NCI-H128 (cell line): ENCODE data around the gene CDKL1.

ENCODE experiments used
- DNase-seq: peaks from one replicate; lab custom pipeline; 2025; ENCODE audit not compliant: unreplicated experiment; lab: John Stamatoyannopoulos, UW

The CDKL1 gene

GRCh38 chr14:50396631-50397389 lies at the start of gene CDKL1:
Gene CDKL1, minus strand, starts transcription at chr14:50396881. Its CDS starts 1,013 bp downstream, at chr14:50395868.
- no peak for DNase-seq

GRCh38 chr14:50434528-50434927 lies 37.8 kb upstream of the CDKL1 start:
- DNase-seq, result no peak

GRCh38 chr14:50432131-50432530 lies 35.5 kb upstream of the CDKL1 start:
- DNase-seq, result no peak

- no peak for DNase-seq
Measured at GRCh38 chr14:50425816-50426215, 29.1 kb upstream of the CDKL1 start.

GRCh38 chr14:50425105-50425504 lies 28.4 kb upstream of the CDKL1 start:
- DNase-seq, result no peak

- no peak for DNase-seq
Measured at GRCh38 chr14:50423529-50423928, 26.8 kb upstream of the CDKL1 start.

GRCh38 chr14:50421499-50421898 lies 24.8 kb upstream of the CDKL1 start:
- DNase-seq, result no peak

- DNase-seq, result no peak
Measured at GRCh38 chr14:50417853-50418252, 21.2 kb upstream of the CDKL1 start.

GRCh38 chr14:50410921-50411320 lies 14.2 kb upstream of the CDKL1 start:
- DNase-seq, result no peak

- no peak for DNase-seq
Measured at GRCh38 chr14:50410071-50410470, 13.4 kb upstream of the CDKL1 start.

GRCh38 chr14:50407111-50407812 lies 10.6 kb upstream of the CDKL1 start:
- no peak for DNase-seq

GRCh38 chr14:50403419-50403818 lies 6.7 kb upstream of the CDKL1 start:
- DNase-seq, result no peak

GRCh38 chr14:50402965-50403364 lies 6.3 kb upstream of the CDKL1 start:
- DNase-seq, result no peak

- DNase-seq, result no peak
Measured at GRCh38 chr14:50400461-50400860, 3.8 kb upstream of the CDKL1 start.

- DNase-seq, result no peak
Measured at GRCh38 chr14:50399251-50400032, 2.8 kb upstream of the CDKL1 start.

GRCh38 chr14:50398189-50398580 lies 1.5 kb upstream of the CDKL1 start:
- no peak for DNase-seq

- DNase-seq, result no peak
Measured at GRCh38 chr14:50397390-50398188, 908 bp upstream of the CDKL1 start.

GRCh38 chr14:50395448-50395847 lies 1.2 kb downstream of the CDKL1 start:
- DNase-seq, result no peak

- no peak for DNase-seq
Measured at GRCh38 chr14:50394713-50395112, 2.0 kb downstream of the CDKL1 start.

GRCh38 chr14:50389668-50390441 lies 6.8 kb downstream of the CDKL1 start:
- DNase-seq, result no peak
